Neural progenitor cell (in vitro differentiated cells): ENCODE results near the gene OIP5. TPM values are rescaled to one million over a fixed set of nuclear protein-coding genes. Genes with fewer than 3 reads are reported as not detected.

Experiments used
- DNase-seq: peaks from one replicate; pipeline ENCODE4 v3.0.0-alpha.2; 2016; ENCODE audit warnings: low spot score
- H2AFZ ChIP-seq: fragments of 200-600 bp; sonication (generic); replicated peaks from 2 replicates; pipeline ENCODE4 v1.6.1; 2016; ENCODE audit warnings: antibody characterized with exemption
- H3F3A ChIP-seq: fragments of 200-600 bp; sonication (generic); 2 replicates; pipeline ENCODE4 v1.6.1; 2016; ENCODE audit warnings: antibody characterized with exemption, low read depth
- H3K27ac ChIP-seq: fragments of 200-600 bp; sonication (generic); 2 replicates; pipeline ENCODE4 v1.5.1; 2016; ENCODE audit warnings: mild to moderate bottlenecking
- H3K27me3 ChIP-seq: fragments of 200-600 bp; sonication (generic); 2 replicates; pipeline ENCODE4 v1.6.1; 2016; ENCODE audit warnings: mild to moderate bottlenecking, moderate library complexity
- H3K36me3 ChIP-seq: fragments of 200-600 bp; sonication (generic); 2 replicates; pipeline ENCODE4 v1.5.1; 2016
- H3K4me1 ChIP-seq: fragments of 200-600 bp; sonication (generic); 2 replicates; pipeline ENCODE4 v1.6.1; 2016; ENCODE audit warnings: mixed run types
- H3K4me2 ChIP-seq: fragments of 200-600 bp; sonication (generic); 2 replicates; pipeline ENCODE4 v1.6.1; 2016
- H3K4me3 ChIP-seq: fragments of 200-600 bp; sonication (generic); 2 replicates; pipeline ENCODE4 v1.5.1; 2016
- H3K79me2 ChIP-seq: fragments of 200-600 bp; sonication (generic); 2 replicates; pipeline ENCODE4 v1.6.1; 2016; ENCODE audit warnings: low read depth
- H3K9ac ChIP-seq: fragments of 200-600 bp; sonication (generic); 2 replicates; pipeline ENCODE4 v1.6.1; 2016
- H3K9me3 ChIP-seq: fragments of 200-600 bp; sonication (generic); 2 replicates; pipeline ENCODE4 v1.5.1; 2016; ENCODE audit warnings: low read depth
- H4K20me1 ChIP-seq: fragments of 200-600 bp; sonication (generic); 2 replicates; pipeline ENCODE4 v1.6.1; 2016; ENCODE audit warnings: low read depth
- H3K27ac Mint-ChIP-seq: 3 replicates; pipeline ENCODE4 v1.8.0; 2021; ENCODE audit warnings: mixed read lengths
- H3K27me3 Mint-ChIP-seq: 2 replicates; pipeline ENCODE4 v1.8.0; 2022; ENCODE audit warnings: low read depth, mild to moderate bottlenecking, inconsistent platforms, moderate library complexity, mixed read lengths; ENCODE audit not compliant: insufficient read depth
- H3K36me3 Mint-ChIP-seq: 3 replicates; pipeline ENCODE4 v1.8.0; 2021; ENCODE audit warnings: mixed read lengths
- H3K4me1 Mint-ChIP-seq: 3 replicates; pipeline ENCODE4 v1.8.0; 2021; ENCODE audit warnings: mixed read lengths
- H3K4me3 Mint-ChIP-seq: 3 replicates; pipeline ENCODE4 v1.8.0; 2021; ENCODE audit warnings: mild to moderate bottlenecking, moderate library complexity, mixed read lengths
- H3K9me3 Mint-ChIP-seq: 3 replicates; pipeline ENCODE4 v1.8.0; 2020; ENCODE audit warnings: mixed read lengths
- EZH2 ChIP-seq: fragments of 200-600 bp; sonication (generic); IDR thresholded peaks from 2 replicates; pipeline ENCODE4 v1.6.1; 2017; ENCODE audit warnings: antibody characterized with exemption, mild to moderate bottlenecking, moderate library complexity
- EZH2phosphoT487 ChIP-seq: fragments of 200-600 bp; sonication (generic); IDR thresholded peaks from 2 replicates; pipeline ENCODE4 v1.6.1; 2017; ENCODE audit warnings: antibody characterized with exemption
- total RNA-seq: library from RNA; depleted of rRNA; stranded (reverse); fragments of >200 nt; gene quantifications from 2 replicates; pipeline ENCODE4 v1.2.3, GENCODE V29; 2015; ENCODE audit warnings: low replicate concordance
- TF ChIP-seq, protein P1 (sequence below): fragments of 200-600 bp; sonication (generic); IDR thresholded peaks from 2 replicates; pipeline ENCODE4 v1.5.1; 2017; ENCODE audit warnings: antibody characterized with exemption, mild to moderate bottlenecking

OIP5 gene
- total RNA-seq, 1 donor from 2014 or later, result 70.2 TPM

DNA sequence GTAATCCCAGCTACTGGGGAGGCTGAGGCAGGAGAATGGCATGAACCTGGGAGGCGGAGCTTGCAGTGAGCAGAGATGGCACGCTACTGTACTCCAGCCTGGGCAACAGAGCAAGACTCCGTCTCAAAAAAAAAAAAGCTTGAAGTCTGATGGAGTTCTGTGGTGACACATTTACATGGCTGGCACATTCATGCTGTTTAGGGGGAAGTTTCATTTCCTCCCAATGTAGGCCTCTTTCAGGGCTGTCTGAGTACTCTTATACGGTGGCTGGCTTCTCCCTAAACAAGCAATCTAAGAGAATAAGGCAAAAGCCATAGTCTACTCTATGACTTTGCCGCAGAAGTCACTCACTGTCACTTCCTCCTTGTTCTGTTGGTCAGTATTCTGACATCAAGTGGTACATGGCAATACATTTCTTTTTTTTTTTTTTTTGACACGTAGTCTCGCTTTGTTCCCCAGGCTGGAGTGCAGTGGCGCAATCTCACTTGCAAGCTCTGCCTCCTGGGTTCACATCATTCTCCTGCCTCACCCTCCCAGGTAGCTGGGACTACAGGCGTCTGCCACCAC, 41.2 kb downstream of the OIP5 start:
- DNase-seq, result no peak

GRCh38 chr15:41289953-41290352, 42.4 kb downstream of the OIP5 start:
- Mint-ChIP-seq H3K36me3 (peaks cover 38% of the 10 kb centered on the region), H3K27ac (no peak overlapping the region), H3K4me3 (no peak overlapping the region), H3K9me3 (no peaks in the 10 kb centered on the region), H3K4me1 (peaks cover 14% of the 10 kb centered on the region), H3K27me3 (no peaks in the 10 kb centered on the region)
- Histone ChIP-seq H3K36me3 (peaks cover 26% of the 10 kb centered on the region), H4K20me1 (peaks cover 47% of the 10 kb centered on the region), H3K27ac (no peak overlapping the region), H3K9me3 (no peaks in the 10 kb centered on the region), H2AFZ (no peak overlapping the region), H3K4me2 (no peak overlapping the region), H3K9ac (no peak overlapping the region), H3K4me1 (peaks cover 5% of the 10 kb centered on the region), H3K27me3 (no peaks in the 10 kb centered on the region), H3K79me2 (peaks cover 56% of the 10 kb centered on the region), H3K4me3 (no peak overlapping the region), H3F3A (peaks cover 17% of the 10 kb centered on the region)
- TF ChIP-seq EZH2phosphoT487 (no peak), EZH2 (no peak)
- TF ChIP-seq, protein P1, sequence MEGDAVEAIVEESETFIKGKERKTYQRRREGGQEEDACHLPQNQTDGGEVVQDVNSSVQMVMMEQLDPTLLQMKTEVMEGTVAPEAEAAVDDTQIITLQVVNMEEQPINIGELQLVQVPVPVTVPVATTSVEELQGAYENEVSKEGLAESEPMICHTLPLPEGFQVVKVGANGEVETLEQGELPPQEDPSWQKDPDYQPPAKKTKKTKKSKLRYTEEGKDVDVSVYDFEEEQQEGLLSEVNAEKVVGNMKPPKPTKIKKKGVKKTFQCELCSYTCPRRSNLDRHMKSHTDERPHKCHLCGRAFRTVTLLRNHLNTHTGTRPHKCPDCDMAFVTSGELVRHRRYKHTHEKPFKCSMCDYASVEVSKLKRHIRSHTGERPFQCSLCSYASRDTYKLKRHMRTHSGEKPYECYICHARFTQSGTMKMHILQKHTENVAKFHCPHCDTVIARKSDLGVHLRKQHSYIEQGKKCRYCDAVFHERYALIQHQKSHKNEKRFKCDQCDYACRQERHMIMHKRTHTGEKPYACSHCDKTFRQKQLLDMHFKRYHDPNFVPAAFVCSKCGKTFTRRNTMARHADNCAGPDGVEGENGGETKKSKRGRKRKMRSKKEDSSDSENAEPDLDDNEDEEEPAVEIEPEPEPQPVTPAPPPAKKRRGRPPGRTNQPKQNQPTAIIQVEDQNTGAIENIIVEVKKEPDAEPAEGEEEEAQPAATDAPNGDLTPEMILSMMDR, result no peak
- no peak for DNase-seq

More for the DNA sequence above, 41.2 kb downstream of the OIP5 start:
- no peak overlapping the region for H3K27ac ChIP-seq
- H3K27ac Mint-ChIP-seq, result no peak overlapping the region
- peaks cover 4% of the 10 kb centered on the region for H3K4me1 Mint-ChIP-seq
- no peak overlapping the region for H2AFZ ChIP-seq
- H3K4me3 Mint-ChIP-seq, result no peak overlapping the region
- no peaks in the 10 kb centered on the region for H3K9me3 ChIP-seq
- H3K4me2 ChIP-seq, result no peak overlapping the region
- peaks cover 18% of the 10 kb centered on the region for H3K36me3 ChIP-seq
- H3K27me3 Mint-ChIP-seq, result no peaks in the 10 kb centered on the region
- peaks cover 17% of the 10 kb centered on the region for H3F3A ChIP-seq
- H3K9me3 Mint-ChIP-seq, result no peaks in the 10 kb centered on the region
- TF ChIP-seq EZH2, result no peak
- TF ChIP-seq, protein P1, result no peak
- no peak for TF ChIP-seq EZH2phosphoT487
- no peak overlapping the region for H3K9ac ChIP-seq
- H4K20me1 ChIP-seq, result peaks cover 41% of the 10 kb centered on the region
- H3K79me2 ChIP-seq, result peaks cover 56% of the 10 kb centered on the region
- H3K4me3 ChIP-seq, result no peak overlapping the region
- H3K27me3 ChIP-seq, result no peaks in the 10 kb centered on the region
- peaks cover 27% of the 10 kb centered on the region for H3K36me3 Mint-ChIP-seq
- no peaks in the 10 kb centered on the region for H3K4me1 ChIP-seq

GRCh38 chr15:41288464-41288863, 43.9 kb downstream of the OIP5 start:
- DNase-seq, result no peak
- Mint-ChIP-seq H3K4me1 (peaks cover 23% of the 10 kb centered on the region), H3K27me3 (no peaks in the 10 kb centered on the region), H3K36me3 (peaks cover 34% of the 10 kb centered on the region), H3K9me3 (no peaks in the 10 kb centered on the region), H3K27ac (no peak overlapping the region), H3K4me3 (no peak overlapping the region)
- H3K4me2 ChIP-seq, result no peak overlapping the region
- H2AFZ ChIP-seq, result no peak overlapping the region
- no peaks in the 10 kb centered on the region for H3K27me3 ChIP-seq
- H3K36me3 ChIP-seq, result peaks cover 26% of the 10 kb centered on the region
- H3K27ac ChIP-seq, result no peak overlapping the region
- peaks cover 17% of the 10 kb centered on the region for H3F3A ChIP-seq
- H3K4me3 ChIP-seq, result no peak overlapping the region
- H3K9ac ChIP-seq, result no peak overlapping the region
- H3K4me1 ChIP-seq, result peaks cover 5% of the 10 kb centered on the region
- peaks cover 41% of the 10 kb centered on the region for H4K20me1 ChIP-seq
- TF ChIP-seq EZH2phosphoT487, result no peak
- TF ChIP-seq, protein P1, result no peak
- TF ChIP-seq EZH2, result no peak
- H3K79me2 ChIP-seq, result peaks cover 55% of the 10 kb centered on the region
- H3K9me3 ChIP-seq, result no peaks in the 10 kb centered on the region
